NOMO-1 treated with DMSO at 0.1 percent for 48 hours (cell line): Measurements from ENCODE around the gene SRRM2.
"Not testable (repeated sequence)": the region's sequence is repeated elsewhere in the genome, so short reads cannot be mapped to it uniquely, and the experiment has no call there.

ENCODE experiments used
- DNase-seq: peaks from one replicate; lab custom pipeline; 2025; ENCODE audit not compliant: unreplicated experiment; lab: John Stamatoyannopoulos, UW

Gene SRRM2

DNA sequence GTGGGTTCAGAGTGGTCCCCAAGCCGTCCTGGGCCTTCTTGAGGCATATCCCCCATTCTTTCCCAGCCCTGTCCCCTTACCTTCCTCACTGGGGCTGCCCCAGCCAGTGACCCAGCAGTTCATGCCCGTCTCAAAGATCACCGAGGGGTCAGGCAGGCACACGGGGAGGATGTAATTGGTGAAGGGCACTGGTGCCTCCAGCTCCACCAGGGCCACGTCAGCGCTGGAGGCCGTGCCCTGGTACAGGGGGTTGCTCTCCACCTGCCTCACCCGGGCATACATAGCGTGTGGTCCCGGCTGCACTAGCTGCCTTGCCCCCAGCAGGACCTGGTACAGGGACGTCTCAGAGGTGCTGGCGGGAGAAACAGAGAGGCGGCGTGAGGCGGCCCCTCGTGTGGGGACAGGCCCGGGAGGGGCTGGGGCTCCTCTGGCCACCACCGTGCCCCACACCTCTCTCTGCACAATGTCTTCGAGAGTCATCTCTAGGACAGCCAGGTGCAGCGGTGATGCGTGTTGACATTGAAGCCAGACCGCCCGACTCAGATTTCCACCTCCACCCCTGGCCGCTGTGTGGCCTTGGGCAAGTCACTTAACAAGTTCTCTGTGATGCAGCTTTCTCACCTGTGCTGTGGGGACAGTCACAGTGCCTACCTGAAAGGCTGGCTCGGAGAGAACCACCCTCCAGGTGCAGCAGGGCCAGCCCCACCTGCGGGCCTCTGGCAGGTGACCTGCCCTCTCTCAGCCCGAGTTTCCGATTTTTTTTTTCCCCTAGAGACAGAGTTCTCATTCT is 38.3 kb upstream of the SRRM2 start:
- DNase-seq, result no peak

DNA sequence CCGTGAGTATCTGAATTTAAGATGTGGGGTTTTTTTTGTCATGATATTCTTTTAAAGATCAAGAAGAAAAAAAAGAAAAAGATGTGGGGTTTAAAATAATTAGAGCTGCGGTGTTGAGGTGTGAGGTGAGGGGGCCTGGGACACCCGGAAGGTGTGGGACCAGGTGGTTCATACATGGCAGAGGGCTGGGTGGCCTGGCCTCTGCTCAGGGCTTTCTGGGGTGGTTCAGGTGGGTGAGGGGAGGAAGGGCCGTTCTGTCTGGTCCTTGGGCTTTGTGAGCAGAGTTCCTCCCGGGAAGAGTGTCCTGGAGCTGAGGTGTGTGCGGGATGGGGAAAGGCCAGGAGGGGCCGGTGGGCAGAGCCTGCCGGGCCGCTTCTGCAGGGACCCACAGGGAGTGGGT is 37.4 kb upstream of the SRRM2 start:
- no peak for DNase-seq

DNA sequence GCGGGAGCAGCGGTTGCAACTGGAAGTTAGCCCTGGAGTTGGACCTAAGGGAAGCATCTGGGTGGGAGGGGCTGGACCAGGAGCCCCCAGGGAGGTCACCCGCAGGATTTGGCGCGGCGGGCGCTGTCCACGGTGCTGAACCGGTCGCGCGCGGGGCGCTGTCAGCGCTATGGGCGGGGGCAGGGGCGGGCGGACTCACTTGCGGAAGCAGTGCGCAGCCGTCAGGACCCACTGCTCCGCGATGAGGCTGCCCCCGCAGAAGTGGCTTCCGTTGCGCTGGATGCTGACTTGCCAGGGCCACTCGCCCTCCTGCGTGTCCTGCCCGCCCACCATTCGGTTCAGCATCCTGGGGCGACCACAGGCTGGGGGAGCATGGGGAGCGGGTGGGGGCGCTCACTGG is 36.9 kb upstream of the SRRM2 start:
- peak; percentile 48 for DNase-seq

DNA sequence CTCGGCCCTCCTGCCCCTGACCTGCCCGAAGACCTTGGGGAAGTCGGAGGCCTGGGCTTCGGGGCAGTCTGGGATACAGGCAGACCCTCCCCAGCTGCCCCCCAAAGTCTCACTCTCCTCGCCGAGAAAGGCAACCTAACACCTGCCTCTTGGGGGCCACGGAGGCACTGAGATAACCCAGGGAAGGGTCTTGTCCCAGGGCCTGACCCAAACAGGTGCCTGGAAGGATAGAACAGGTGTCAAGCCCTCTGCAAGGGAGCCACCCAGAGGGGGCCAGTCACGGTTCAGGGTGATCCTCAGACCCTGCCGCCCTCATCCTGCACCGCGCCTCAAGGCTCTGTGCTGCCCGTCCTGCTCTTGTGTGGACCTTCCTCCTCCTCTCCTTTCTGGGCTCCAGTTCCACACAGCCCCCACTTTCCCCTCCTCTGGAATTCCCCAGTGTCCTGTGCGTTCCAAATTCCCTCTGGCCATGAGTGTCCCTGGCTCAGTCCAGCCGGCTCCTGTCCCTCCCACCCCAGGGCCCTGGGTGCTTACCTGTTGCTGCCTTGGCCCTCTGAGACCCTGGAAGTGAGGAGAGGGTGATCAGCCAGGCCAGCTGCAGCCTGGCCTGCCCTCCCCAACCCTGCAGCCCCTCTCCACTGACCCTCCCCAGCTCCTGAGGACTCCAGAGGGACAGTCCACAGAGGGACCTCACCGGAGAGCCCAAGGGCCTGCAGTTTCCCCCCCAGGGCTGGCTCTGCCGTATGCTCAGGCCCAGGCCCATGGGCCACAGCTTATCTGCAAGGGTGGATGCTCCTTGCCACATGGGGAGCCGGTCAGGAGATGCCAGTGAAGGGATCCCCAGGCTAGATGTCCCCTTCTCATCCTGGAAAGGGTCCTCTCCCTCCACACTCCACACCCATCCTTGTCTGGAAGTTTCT is 36.2 kb upstream of the SRRM2 start:
- no peak for DNase-seq

DNA sequence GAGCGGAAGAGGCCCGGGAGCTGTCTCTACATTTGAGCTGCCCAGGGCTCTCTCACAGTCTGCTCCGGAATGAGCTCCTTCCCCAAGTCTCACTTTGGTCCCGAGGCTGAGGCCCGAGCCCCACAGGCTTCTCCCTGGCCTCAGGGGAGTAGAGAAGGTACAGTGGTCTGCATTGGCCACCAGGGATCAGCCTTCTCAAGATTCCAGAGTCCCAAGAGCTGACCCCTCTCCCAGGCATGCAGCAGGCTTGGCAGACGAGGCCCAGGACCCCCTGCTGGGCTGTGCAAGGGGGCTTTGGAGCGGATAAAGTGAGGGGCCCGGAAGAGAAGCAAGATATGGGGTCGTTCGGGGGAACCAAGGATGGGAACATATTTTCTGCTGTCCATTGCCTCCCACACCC is 35.5 kb upstream of the SRRM2 start:
- no peak for DNase-seq

DNA sequence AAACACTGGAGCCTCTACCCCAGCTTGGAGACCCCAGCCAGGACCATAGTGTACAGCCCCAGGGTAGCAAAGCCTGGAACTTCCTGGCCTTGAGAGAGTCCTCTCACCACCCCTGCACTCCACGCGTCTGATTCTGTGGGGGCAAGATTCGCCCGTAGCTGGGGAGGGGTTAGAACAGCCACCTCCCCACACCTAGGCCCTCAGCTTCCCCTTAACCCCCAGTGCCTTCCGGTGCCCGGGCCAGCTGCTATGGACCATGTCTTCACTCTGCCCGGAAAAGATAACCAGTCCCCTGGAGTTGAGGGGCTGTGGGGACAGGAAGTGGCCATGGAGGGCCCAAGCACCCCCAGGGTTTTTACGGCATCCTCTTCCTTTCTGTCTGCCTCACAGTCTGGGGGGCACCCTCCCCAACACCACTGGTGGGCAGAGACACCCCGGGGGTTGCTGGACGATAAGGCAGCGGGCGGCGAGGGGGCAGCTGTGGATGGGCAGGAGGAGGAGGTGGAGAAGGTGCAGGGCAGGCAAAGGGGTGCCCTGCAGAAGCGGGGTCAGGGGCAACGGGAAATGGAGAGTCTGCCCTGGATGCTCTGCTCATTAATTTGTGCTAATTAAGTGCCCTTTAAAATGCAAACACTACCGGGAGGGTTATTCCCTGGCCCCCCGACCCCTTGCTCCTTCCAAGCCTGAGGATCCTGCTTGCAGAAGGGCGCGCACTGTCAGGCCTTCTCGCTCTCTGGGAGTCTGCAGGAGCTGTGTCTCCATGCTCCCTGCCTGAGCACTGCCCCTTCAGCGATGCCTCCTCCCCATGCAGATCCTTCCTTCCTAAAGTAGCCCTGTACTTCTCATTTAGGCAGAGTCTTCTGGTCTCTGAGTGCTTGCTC is 34.8 kb upstream of the SRRM2 start:
- DNase-seq, result no peak

DNA sequence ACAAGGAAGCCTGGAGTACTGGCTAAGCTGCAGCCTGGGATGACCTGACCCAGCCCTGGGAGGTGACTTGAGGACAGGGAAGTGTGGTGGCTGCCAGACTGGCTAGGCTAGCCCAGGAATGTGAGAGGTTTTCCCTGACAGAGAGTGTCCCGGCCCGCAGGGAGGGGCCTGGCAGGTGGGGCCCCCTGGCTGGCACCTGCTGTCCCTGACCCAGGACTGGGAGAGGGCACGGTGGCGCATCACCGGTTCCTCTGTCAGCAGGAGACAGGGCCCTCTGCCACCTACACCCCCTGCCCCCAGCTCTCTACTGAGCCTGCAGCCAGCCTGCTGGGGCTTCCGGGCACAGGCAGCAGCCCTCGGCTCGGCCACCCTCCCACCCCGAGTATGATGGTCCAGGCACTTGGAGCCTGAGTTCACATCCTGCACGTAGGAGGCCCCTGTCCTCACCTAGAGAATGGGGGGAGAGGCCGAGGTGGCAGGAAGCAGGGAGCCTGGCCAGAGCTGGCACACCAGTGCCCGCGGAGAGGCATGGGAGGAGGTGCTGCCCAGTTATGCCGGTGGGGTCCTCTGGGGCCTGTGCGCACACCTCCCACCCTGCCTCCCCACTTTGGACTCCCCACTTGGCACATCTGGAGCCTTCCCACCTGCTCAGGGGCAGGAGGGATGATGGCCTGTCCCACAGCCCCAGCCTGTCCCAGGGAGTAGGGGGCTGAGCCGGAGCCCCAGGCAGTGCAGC is 32.9 kb upstream of the SRRM2 start:
- no peak for DNase-seq

DNA sequence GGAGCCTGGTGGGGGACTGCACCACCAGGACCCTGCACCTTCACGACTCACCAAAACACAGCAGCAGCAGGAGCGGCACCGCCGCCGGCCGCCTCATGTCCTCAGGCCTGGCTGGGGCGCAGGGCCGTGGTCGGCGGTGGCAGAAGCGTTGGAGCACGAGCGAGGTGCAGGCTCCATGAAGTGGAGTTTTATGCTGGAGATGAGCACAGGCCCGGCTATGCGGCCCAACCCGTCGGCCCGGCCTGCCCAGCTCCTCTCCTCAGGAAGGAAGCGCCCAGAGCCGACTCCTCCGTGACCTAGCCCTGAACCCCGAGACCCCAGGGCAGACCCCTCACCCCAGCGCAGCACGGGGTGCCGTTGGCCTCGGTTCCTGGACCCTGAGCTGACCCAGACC is 32.4 kb upstream of the SRRM2 start, which contains the start of gene PRSS27:
TSS of gene PRSS27 (minus strand) at position 161 of the 394 bp plus-strand sequence. CDS start at position 97, 64 bp downstream.
- no peak for DNase-seq

DNA sequence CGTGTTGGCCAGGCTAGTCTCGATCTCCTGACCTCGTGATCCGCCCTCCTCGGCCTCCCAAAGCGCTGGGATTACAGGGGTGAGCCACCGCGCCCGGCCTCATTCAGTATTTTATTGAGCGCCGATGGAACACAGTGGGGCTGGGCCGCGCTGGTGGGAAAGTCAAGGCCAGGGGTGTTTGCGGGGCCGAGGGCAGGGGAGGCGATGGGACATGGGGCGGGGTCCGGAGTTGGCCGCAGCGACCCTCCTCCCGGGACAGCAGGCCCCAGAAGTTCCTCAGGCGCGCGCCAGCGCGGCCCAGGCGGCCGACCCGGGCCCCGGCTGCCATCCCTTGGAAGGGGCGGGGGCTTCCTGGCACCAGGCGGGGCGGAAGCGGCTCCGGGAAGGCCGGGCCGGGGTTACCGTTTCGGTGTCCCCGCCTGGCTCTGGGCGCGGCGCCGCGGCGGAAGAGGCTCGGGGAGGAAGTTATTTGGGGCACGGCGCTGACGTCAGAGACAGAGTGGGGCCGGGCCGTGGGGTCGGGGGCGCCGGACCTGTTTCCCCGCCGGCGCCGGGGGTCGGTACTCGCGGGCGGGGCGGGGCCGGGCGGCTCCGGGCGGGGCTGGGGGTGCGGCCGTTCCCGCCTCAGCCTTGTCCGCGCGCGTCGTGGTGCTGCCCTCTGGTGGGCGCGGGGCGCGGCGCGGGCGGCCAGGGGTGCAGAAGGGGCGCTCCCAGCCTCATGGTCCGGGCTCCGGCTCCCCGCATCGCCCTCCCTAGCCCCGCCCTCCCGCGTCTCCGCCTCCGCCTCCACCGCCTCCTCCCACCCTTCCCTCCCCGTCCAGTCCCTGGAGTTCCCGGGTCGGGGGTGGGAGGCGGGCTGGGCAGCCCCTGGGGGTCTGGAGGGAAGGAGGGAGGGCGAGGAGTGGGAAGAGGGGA is 31.5 kb upstream of the SRRM2 start:
- DNase-seq, result peak; percentile 82

DNA sequence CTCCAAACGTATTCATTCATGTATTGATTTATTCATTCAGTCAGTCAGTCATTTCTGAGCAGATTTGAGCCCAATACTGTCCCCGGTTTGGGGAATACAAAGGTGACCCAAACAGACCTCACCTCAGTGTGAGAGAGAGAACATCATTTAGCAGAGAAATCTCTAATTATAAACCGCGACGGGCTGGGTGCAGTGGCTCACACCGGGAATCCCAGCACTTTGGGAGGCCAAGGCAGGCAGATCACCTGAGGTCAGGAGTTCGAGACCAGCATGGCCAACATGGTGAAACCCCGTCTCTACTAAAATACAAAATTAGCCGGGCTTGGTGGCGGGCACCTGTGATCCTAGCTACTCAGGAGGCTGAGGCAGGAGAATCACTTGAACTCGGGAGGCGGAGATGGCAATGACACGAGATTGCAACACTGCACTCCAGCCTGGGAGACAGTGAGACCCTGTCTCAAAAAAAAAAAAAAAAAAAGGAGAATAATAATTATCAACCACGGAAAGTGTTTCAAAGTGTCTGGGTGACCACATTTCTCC is 30.7 kb upstream of the SRRM2 start:
- not testable (repeated sequence) for DNase-seq

DNA sequence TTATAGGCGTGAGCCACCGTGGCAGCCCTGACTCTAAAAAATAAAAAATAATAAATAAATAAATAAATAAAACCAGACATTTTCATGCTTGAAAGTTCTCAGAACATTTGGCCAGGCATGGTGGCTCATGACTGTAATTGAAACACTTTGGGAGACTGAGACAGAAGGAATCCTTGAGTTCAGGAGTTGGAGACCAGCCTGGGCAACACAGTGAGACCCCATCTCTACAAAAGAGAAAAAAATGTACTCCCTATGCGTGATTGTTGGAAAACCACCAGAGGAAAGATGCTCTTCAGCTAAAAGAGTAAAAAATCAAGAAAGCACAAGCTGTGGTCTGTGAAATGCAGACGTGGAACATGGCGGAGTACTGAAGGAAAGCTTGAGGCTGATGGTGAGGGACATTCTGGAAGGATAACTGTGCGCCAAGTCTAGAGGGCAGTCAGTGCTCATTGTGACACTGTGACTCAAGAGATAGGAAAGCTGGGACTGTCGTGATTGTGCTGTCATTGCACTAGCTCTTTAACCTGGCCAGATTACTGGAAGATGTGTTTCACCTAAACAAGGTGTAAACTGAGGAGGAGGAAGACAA is 28.3 kb upstream of the SRRM2 start:
- DNase-seq, result no peak

DNA sequence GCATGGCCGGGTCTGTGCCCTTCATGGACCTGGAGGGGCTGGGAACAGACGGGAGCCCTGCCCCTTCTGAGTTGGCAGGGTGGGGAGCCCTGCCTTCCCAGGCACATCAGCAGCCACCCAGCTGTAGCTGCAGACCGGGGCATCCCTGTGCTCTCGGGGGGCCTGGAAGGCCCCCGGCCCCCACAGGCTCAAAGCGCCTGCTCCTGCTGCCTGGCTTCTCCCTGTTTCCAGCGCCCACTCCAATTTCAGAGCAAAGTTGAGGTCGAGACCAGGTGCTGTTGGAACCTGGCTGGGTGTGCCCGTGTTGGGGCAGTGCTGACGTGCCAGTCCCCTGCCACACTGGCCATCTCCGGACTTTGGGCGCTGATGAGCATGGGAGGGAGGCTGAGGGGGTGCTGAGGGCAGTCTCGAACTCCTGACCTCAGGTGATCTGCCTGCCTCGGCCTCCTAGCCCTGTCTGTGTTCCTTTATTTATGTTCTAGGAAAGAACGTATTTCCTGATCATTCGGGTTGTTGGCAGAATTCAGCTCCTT is 27.6 kb upstream of the SRRM2 start:
- DNase-seq, result no peak

DNA sequence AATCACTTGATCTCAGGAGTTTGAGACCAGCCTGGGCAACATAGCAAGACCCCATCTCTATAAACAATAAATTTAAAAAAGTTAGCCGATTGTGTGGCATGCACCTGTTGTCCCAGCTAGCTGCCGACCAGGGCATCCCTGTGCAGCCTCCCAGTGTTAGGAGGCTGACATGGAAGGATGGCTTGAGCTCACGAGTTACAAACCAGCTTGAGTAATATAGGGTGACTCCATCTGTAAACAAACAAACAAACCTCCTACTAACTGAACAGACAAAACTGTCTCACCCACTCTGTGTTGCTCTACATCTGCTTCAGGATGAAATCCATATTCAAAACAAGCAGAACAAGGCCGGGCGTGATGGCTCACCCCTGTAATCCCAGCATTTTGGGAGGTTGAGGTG is 25.5 kb upstream of the SRRM2 start:
- no peak for DNase-seq

DNA sequence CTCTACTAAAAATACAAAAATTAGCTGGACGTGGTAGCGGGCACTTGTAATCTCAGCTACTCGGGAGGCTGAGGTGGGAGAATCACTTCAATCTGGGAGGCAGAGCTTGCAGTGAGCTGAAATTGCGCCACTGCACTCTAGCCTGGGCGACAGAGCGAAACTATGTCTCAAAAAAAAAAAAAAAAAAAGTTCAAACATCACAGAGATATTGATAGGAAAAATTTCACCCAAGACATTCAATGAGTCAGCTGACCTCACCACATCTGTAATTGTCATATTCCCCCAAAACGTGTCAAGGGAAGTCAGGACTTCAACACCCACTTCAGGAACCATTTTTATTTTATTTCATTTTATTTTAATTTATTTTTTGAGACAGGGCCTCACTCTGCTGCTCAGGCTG is 24.4 kb upstream of the SRRM2 start:
- no peak for DNase-seq

DNA sequence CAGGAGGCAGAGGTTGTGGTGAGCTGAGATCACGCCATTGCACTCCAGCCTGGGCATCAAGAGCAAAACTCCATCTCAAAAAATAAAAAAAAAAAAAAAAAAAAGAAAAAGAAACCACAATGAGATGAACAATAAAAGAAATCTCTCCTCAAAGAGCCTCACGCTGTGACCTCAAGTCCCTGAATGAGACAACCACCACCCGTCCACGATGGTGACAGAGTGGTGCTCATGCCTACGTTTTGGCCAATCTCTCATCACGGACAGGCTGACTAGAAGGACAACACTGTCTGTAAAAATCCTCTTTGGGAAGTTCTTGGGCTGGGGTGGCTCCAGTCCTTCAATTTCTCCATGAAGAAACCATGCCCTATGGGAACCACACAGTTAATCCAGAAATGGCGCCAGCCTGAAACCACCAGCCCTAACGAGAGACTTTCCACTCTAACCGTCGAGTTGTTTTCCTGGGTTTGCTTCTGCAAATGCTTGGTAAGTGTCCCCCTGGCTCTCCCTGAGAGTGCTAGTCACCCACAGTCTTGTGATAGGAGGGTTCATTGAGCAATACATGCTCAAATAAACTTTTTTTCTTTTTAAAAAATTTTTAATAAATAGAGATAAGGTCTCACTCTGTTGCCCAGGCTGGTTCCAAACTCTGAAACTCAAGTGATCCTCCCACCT is 17.5 kb upstream of the SRRM2 start:
- DNase-seq, result peak; percentile 35

DNA sequence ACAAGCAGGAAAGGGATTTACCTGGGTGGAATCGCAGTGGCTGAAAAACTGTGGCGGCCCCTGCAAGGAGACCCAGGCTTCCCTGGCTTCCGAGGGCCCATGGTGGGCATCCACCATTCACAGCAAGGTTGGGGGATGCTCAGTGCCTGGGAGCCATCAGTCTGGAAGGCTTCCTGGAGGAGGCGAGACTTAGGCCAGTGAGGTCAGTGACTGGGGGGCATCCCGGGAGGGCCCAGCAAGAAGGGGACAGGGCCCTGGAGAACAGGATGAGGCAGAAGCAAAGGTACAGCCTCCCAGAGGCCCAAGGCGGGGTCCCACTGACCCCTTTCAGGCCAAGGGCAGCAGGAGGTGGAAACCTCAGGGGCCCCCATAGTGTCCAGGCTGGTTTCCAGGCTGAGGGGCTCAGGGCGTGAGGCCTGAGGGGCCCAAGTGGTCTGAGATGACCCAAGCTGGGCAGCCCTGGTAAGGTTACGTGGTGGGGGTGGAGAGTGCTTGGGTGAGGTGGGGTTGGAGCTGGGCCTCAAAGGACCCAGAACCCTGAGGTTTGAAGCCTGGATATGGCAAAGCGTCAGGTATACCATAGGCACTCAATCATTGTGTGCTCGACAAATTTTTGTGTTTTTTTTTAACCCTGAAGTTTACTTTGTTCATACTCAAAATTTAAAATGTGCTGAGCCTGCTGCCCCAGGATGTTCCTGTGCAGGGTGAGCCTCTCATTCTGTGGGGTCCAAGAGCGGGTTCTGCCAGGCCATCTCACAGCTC is 15.8 kb upstream of the SRRM2 start:
- no peak for DNase-seq

DNA sequence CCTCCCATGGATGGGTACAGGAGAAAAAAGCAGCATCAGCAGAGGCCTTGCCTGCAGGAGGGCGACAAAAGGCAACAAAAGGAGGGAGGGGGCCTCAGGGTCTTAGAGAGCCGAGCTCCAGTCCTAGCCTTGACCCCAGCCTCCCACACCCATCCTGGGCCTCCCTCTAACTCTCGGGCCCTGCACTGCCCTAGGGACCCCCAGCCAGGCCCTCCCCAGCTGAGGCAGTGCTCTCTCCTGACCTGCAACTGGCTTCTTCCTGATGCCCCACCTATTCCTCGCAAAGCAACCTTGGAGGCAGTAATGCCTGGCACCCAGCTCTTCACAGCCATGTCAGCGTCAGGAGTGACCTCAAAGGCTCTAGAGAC is 15.2 kb upstream of the SRRM2 start:
- no peak for DNase-seq
